ENCODE data around the gene SSBP3.

SSBP3 gene

GRCh38 chr1:54180701-54181360, 225.4 kb downstream of the SSBP3 start:
- H3K9ac ChIP-seq (ENCODE audit: low read depth in 1 of 2, low read length in 2 of 2), result no peak overlapping the region
- H3K4me3 ChIP-seq (ENCODE audit: low read length in 2 of 2), result no peak overlapping the region
- H3K36me3 ChIP-seq (ENCODE audit: control insufficient read depth in 2 of 2, insufficient read depth in 2 of 2, low read length in 2 of 2), result peaks cover 2% of the 10 kb centered on the region in 2 donors
- H3K27me3 ChIP-seq (ENCODE audit: control insufficient read depth in 2 of 2, insufficient read depth in 2 of 2, low read length in 2 of 2), result no peaks in the 10 kb centered on the region
- H3K9me3 ChIP-seq (ENCODE audit: control insufficient read depth in 2 of 2, low read length in 2 of 2), result no peaks in the 10 kb centered on the region
- H3K27ac ChIP-seq (ENCODE audit: low read depth in 2 of 2, low read length in 2 of 2), result no peak overlapping the region
- H3K4me1 ChIP-seq (ENCODE audit: control insufficient read depth in 2 of 2, insufficient read depth in 2 of 2, low read length in 2 of 2), result no peaks in the 10 kb centered on the region

GRCh38 chr1:54178296-54179070, 227.7 kb downstream of the SSBP3 start:
- no peak overlapping the region for H3K4me3 ChIP-seq (ENCODE audit: low read length in 2 of 2)
- H3K9ac ChIP-seq (ENCODE audit: low read depth in 1 of 2, low read length in 2 of 2), result no peak overlapping the region

GRCh38 chr1:54177726-54178125, 228.5 kb downstream of the SSBP3 start:
- H3K9ac ChIP-seq (ENCODE audit: low read depth in 1 of 2, low read length in 2 of 2), result no peak overlapping the region
- H3K4me1 ChIP-seq (ENCODE audit: control insufficient read depth in 2 of 2, insufficient read depth in 2 of 2, low read length in 2 of 2), result no peaks in the 10 kb centered on the region
- no peaks in the 10 kb centered on the region for H3K27me3 ChIP-seq (ENCODE audit: control insufficient read depth in 2 of 2, insufficient read depth in 2 of 2, low read length in 2 of 2)
- H3K36me3 ChIP-seq (ENCODE audit: control insufficient read depth in 2 of 2, insufficient read depth in 2 of 2, low read length in 2 of 2), result peaks cover 2 to 6% of the 10 kb centered on the region in 2 donors
- no peaks in the 10 kb centered on the region for H3K9me3 ChIP-seq (ENCODE audit: control insufficient read depth in 2 of 2, low read length in 2 of 2)
- H3K27ac ChIP-seq (ENCODE audit: low read depth in 2 of 2, low read length in 2 of 2), result no peak overlapping the region
- H3K4me3 ChIP-seq (ENCODE audit: low read length in 2 of 2), result no peak overlapping the region

More at GRCh38 chr1:54178296-54179070, 227.7 kb downstream of the SSBP3 start:
- Histone ChIP-seq H3K27me3 (ENCODE audit: control insufficient read depth in 2 of 2, insufficient read depth in 2 of 2, low read length in 2 of 2) (no peaks in the 10 kb centered on the region), H3K9me3 (ENCODE audit: control insufficient read depth in 2 of 2, low read length in 2 of 2) (no peaks in the 10 kb centered on the region), H3K4me1 (ENCODE audit: control insufficient read depth in 2 of 2, insufficient read depth in 2 of 2, low read length in 2 of 2) (no peaks in the 10 kb centered on the region), H3K27ac (ENCODE audit: low read depth in 2 of 2, low read length in 2 of 2) (no peak overlapping the region), H3K36me3 (ENCODE audit: control insufficient read depth in 2 of 2, insufficient read depth in 2 of 2, low read length in 2 of 2) (peaks cover 2 to 6% of the 10 kb centered on the region in 2 donors)

- Histone ChIP-seq H3K27ac (ENCODE audit: low read depth in 2 of 2, low read length in 2 of 2) (no peak overlapping the region), H3K4me1 (ENCODE audit: control insufficient read depth in 2 of 2, insufficient read depth in 2 of 2, low read length in 2 of 2) (no peaks in the 10 kb centered on the region), H3K36me3 (ENCODE audit: control insufficient read depth in 2 of 2, insufficient read depth in 2 of 2, low read length in 2 of 2) (peaks cover 2 to 6% of the 10 kb centered on the region in 2 donors), H3K27me3 (ENCODE audit: control insufficient read depth in 2 of 2, insufficient read depth in 2 of 2, low read length in 2 of 2) (no peaks in the 10 kb centered on the region), H3K4me3 (ENCODE audit: low read length in 2 of 2) (no peak overlapping the region), H3K9ac (ENCODE audit: low read depth in 1 of 2, low read length in 2 of 2) (no peak overlapping the region), H3K9me3 (ENCODE audit: control insufficient read depth in 2 of 2, low read length in 2 of 2) (no peaks in the 10 kb centered on the region)
Observed at GRCh38 chr1:54176621-54177327, 229.4 kb downstream of the SSBP3 start.
